NOMO-1 treated with dmso at 0.1 percent for 144 hours (cell line): Measurements from ENCODE around the gene RRAGB.
"Not testable (repeated sequence)": the region's sequence is repeated elsewhere in the genome, so short reads cannot be mapped to it uniquely, and the experiment has no call there.

Source experiments
- DNase-seq: peaks from one replicate; lab custom pipeline; 2025; ENCODE audit not compliant: unreplicated experiment; lab: John Stamatoyannopoulos, UW

RRAGB gene, protein sequence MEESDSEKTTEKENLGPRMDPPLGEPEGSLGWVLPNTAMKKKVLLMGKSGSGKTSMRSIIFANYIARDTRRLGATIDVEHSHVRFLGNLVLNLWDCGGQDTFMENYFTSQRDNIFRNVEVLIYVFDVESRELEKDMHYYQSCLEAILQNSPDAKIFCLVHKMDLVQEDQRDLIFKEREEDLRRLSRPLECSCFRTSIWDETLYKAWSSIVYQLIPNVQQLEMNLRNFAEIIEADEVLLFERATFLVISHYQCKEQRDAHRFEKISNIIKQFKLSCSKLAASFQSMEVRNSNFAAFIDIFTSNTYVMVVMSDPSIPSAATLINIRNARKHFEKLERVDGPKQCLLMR

GRCh38 chrX:55717521-55718497, at the start of gene RRAGB:
TSS of gene RRAGB (plus strand) at chrX:55717749. CDS start at chrX:55718328, 579 bp downstream.
- DNase-seq = peak; percentile 90

DNA sequence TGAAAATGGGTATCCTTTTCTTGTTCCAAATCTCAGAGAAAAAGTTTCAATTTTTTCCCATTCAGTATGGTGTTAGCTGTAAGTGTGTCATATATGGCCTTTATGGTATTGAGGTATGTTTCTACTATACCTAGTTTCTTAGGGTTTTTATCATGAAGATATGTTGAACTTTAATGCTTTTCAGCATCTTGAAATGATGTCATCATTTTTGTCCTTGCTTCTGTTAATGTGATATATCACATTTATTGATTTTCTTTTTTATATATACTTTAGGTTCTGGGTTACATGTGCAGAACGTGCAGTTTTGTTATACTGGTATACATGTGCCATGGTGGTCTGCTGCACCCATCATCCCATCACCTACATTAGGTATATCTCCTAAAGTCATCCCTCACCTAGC, 49.5 kb upstream of the RRAGB start:
- no peak for DNase-seq

DNA sequence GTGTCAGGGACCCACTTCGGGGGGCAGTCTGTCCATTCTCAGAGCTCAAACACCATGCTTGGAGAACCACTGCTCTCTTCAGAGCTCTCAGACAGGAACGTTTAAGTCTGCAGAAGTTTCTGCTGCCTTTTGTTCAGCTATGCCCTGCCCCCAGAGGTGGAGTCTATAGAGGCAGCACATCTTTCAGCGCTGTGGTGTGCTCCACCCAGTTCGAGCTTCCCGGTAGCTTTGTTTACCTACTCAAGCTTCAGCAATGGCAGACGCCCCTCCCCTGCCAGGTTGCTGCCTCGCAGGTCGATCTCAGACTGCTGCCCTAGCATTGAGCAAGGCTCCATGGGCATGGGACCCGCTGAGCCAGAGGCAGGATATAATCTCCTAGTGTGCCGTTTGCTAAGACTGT, 29.0 kb upstream of the RRAGB start:
- not testable (repeated sequence) for DNase-seq

GRCh38 chrX:55695227-55696018, 22.1 kb upstream of the RRAGB start:
- no peak for DNase-seq

GRCh38 chrX:55697381-55697780, 20.2 kb upstream of the RRAGB start:
- DNase-seq = no peak

- DNase-seq = no peak
Observed at GRCh38 chrX:55702671-55703070, 14.9 kb upstream of the RRAGB start.

DNA sequence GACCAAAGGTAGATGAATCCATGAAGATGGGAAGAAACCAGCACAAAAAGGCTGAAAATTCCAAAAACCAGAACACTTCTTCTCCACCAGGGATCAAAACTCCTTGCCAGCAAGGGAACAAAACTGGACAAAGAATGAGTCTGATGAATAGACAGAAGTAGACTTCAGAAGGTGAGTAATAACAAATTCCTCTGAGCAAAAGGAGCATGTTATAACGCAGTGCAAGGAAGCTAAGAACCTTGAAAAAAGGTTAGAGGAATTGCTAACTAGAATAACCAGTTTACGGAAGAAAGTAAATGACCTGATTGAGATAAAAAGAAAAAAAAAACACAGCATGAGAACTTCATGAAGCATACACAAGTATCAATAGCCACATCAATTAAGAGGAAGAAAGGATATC, 14.1 kb upstream of the RRAGB start:
- not testable (repeated sequence) for DNase-seq

DNA sequence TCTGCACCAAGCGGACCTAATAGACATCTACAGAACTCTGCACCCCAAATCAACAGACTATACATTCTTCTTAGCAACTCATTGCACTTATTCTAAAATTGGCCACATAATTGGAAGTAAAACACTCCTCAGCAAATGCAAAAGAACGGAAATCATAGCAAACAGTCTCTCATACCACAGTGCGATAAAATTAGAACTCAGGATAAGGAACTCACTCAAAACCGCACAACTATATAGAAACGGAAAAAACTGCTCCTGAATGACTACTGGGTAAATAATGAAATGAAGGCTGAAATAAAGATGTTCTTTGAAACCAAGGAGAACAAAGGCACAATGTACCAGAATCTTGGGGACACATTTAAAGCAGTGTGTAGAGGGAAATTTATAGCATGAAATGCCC, 12.5 kb upstream of the RRAGB start:
- peak; percentile 48 for DNase-seq

DNA sequence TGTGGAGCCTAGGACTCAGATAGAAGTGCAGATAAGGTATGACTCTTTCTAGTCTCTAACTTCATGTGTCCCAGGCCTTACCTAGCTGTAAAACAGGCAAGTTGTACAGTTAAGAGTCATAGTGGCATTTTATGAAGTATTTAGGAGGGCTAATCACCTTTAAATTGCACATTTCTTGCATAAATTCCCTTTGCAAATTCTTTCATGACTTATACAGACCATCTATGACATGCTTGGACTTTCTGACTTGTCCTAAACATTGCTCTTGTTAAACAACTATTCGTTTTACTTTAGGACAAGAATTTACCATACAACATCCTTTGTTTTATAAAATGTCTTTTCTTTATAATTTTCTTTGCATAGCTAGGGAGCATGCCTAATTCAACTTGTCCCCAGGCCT, 7.8 kb upstream of the RRAGB start:
- no peak for DNase-seq

- no peak for DNase-seq
Observed at GRCh38 chrX:55710701-55711100, 6.8 kb upstream of the RRAGB start.

DNA sequence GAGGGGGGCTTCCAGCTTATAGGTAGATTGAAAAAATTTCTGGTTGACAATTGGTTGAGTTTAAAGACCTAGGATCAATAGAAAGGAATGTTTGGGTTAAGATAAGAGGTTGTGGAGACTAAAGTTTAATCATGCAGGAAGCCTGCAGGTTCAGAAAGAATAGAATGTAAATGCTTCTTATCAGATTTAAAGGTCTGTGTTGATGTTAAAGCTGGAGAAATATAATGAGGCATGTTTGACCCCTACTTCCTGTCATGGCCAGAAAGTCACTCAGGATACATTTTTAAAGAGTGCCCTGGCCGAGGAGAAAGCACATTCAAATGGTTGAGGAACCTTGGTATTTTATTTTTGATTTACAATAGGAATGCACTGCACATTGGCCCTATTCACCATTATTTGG, 3.9 kb upstream of the RRAGB start:
- DNase-seq = no peak

- peak; percentile 72 for DNase-seq
Observed at GRCh38 chrX:55714161-55714560, 3.4 kb upstream of the RRAGB start.

DNA sequence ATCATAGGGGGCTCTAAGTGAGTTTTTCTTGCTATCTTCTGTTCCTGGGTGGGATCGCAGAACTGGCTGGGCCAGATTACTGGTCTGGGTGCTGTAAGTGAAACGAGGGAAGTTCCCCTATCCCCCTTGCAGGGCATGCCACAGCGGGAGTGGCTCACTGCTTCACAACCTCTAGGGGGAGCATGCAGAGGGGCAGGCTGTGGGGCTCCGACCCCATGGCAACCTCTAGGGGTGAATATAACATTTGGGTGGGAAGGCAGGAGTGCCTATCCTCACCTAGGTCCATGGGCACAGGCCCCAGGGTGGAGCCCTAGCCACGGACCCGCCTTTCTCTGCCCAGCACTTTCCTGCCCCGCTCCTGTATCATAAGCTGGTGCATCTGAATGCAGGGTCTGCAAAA, 1.7 kb upstream of the RRAGB start:
- no peak for DNase-seq

DNA sequence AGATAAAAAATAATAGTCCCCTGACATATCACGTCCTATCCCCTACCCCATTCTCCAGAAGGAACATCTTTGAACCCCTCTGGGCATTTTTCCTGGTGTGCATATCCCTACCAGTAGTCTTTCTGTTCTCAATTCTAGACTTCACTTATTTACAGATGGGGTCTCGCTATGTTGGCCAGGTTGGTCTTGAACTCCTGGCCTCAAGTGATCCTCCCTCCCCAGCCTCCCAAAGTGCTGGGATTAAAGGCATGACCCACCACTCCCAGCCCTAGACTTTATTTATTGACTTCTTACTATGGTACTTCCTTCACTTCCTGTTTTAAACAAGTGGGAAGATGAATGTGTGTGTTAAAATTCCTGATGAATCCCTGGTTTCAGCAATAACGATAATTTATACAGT, 612 bp upstream of the RRAGB start:
- no peak for DNase-seq

DNA sequence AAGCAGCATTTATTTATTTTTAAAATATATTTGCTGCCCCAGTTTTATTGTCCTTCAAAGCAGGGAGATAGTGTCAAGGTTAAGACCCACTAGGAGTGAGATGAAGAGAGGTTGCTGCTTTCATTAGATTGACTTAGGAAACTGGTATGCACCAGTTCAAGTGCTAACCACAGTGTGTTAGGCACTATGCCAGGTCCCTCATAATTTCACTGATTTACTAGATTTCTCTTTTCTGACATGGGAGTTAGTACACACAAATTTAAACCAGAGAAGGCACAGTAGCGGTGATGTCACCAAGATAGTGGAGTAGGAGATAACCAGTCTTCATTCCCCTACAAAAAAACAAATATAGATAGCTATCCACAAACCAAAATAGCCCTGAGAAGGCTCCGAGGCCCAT, 14.3 kb downstream of the RRAGB start:
- no peak for DNase-seq

- no peak for DNase-seq
Observed at GRCh38 chrX:55738969-55739368, 21.4 kb downstream of the RRAGB start.

DNA sequence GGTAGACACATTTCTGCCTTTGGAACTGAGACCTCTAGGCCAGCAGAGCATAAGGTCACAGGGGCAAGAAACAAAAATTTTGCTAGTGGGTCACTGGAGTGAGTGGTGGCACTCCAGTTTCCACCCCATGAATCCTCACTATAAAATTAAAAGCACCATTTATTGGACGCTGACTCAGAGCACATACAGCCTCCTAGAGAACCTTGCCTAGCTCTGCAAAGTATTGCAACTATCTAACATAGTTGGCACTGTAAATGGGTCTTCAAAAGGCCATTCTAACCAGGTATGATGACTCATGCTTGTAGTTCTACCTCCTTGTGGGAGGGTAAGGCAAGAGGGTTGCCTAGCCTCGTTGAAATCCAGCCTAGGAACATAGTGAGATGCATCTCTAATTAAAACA, 25.1 kb downstream of the RRAGB start:
- DNase-seq = no peak

DNA sequence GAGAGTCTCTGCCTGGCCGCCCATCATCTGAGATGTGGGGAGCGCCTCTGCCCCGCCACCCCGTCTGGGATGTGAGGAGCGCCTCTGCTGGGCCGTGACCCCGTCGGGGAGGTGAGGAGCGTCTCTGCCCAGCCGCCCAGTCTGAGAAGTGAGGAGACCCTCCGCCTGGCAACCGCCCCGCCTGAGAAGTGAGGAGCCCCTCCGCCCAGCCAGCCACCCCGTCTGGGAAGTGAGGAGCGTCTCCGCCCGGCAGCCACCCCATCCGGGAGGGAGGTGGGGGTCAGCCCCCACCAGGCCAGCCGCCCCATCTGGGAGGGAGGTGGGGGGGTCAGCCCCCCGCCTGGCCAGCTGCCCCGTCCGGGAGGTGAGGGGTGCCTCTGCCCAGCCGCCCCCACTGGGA, 30.9 kb downstream of the RRAGB start:
- not testable (repeated sequence) for DNase-seq

DNA sequence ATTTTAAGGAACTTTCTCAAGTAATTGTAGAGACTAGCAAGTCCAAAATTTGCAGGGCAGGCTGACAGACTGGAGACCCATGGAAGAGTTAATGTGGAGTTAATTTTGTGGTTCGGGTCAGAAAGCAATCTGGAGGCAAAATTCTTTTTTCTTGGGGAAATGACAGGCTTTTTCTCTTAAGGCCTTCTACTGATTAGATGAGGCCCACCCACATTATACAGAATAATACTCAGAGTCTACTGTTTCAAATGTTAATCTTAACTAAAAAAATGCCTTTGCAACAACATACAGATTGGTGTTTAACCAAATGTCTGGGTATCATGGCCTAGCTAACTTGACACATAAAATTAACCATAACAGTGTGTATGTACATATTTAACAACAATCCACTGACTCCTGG, 32.7 kb downstream of the RRAGB start:
- DNase-seq = no peak

- no peak for DNase-seq
Observed at GRCh38 chrX:55754861-55755294, 37.3 kb downstream of the RRAGB start.

GRCh38 chrX:55758033-55758432, 40.5 kb downstream of the RRAGB start:
- no peak for DNase-seq
